ENCODE measurements around the gene CDRT4.

DNA sequence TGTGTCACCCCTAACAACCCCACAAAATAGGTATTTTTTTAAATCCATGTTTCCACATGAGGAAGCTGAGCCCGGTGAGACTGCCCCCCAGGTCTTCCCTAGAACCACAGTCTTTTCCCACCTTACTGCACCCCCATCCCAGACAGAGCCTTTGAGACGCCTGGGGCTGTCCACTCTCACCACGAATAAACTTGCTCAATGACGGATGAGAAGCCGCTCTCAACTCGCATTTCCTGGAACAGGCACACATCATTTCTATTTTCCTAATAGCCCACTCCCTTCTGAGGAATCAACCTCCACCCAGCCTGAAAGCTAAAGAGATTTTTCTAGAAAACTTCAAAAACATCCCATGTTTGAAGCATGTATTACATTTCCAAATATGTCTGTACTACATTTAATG, 14.1 kb upstream of the CDRT4 start:
- TF ChIP-seq, protein P1, sequence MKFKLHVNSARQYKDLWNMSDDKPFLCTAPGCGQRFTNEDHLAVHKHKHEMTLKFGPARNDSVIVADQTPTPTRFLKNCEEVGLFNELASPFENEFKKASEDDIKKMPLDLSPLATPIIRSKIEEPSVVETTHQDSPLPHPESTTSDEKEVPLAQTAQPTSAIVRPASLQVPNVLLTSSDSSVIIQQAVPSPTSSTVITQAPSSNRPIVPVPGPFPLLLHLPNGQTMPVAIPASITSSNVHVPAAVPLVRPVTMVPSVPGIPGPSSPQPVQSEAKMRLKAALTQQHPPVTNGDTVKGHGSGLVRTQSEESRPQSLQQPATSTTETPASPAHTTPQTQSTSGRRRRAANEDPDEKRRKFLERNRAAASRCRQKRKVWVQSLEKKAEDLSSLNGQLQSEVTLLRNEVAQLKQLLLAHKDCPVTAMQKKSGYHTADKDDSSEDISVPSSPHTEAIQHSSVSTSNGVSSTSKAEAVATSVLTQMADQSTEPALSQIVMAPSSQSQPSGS (IDR thresholded peaks at IDR 0.05; ENCODE audit: low read length), result no peak
- TF ChIP-seq TCF3 (IDR thresholded peaks at IDR 0.05; ENCODE audit: borderline replicate concordance, insufficient read depth, low read depth, low read length) (no peak), ESRRA (IDR thresholded peaks at IDR 0.05; ENCODE audit: low read length) (no peak), YY1 (IDR thresholded peaks at IDR 0.05; ENCODE audit: low read depth, low read length) (no peak), TAF1 (IDR thresholded peaks at IDR 0.05; ENCODE audit: borderline replicate concordance, low read depth, low read length) (no peak)
- TF ChIP-seq, protein P2, sequence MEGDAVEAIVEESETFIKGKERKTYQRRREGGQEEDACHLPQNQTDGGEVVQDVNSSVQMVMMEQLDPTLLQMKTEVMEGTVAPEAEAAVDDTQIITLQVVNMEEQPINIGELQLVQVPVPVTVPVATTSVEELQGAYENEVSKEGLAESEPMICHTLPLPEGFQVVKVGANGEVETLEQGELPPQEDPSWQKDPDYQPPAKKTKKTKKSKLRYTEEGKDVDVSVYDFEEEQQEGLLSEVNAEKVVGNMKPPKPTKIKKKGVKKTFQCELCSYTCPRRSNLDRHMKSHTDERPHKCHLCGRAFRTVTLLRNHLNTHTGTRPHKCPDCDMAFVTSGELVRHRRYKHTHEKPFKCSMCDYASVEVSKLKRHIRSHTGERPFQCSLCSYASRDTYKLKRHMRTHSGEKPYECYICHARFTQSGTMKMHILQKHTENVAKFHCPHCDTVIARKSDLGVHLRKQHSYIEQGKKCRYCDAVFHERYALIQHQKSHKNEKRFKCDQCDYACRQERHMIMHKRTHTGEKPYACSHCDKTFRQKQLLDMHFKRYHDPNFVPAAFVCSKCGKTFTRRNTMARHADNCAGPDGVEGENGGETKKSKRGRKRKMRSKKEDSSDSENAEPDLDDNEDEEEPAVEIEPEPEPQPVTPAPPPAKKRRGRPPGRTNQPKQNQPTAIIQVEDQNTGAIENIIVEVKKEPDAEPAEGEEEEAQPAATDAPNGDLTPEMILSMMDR (IDR thresholded peaks at IDR 0.05 in 2 of 3, conservative IDR thresholded peaks at IDR 0.05 in 1 of 3; ENCODE audit: control insufficient read depth in 2 of 3, extremely low read depth in 1 of 3, insufficient read depth in 1 of 3, low read depth in 3 of 3, low read length in 3 of 3), result no peak
